Heart left ventricle (tissue), 16 donors: ENCODE data around the gene IFT57. TPM values are rescaled to one million over a fixed set of nuclear protein-coding genes. Genes with fewer than 3 reads are reported as not detected.

Experiments
- ATAC-seq, 4 donors: fragments of 200-7000 bp; cut with Tn5 transposase; one replicate each; pipeline ENCODE4 v1.9.1; 2020 to 2022; ENCODE audit warnings: moderate library complexity in 4 of 4, mild to moderate bottlenecking in 3 of 4, moderate number of reproducible peaks in 1 of 4
- DNase-seq, 5 donors: peaks; one replicate each; pipeline ENCODE4 v3.0.0-alpha.2; 2020
- H3K27ac ChIP-seq, 12 donors: fragments of 200-600 bp; sonication (generic) in 4 of 12; one replicate each; pipeline versions ENCODE4 v1.5.0 to v1.8.0; 2016 to 2022; ENCODE audit warnings: mild to moderate bottlenecking in 2 of 12
- H3K27me3 ChIP-seq, 9 donors: fragments of 200-600 bp; sonication (generic) in 2 of 9; one replicate each; pipeline versions ENCODE4 v1.5.1 to v1.8.0; 2016 to 2022; ENCODE audit warnings: mild to moderate bottlenecking in 3 of 9
- H3K36me3 ChIP-seq, 9 donors: fragments of 200-600 bp; sonication (generic) in 2 of 9; one replicate each; pipeline versions ENCODE4 v1.5.0 to v1.8.0; 2018 to 2022; ENCODE audit warnings: mild to moderate bottlenecking in 2 of 9
- H3K4me1 ChIP-seq, 12 donors: fragments of 200-600 bp; sonication (generic) in 4 of 12; one replicate each; pipeline versions ENCODE4 v1.5.0 to v1.8.0; 2016 to 2022; ENCODE audit warnings: mild to moderate bottlenecking in 3 of 12
- H3K4me3 ChIP-seq, 12 donors: fragments of 200-600 bp; sonication (generic) in 4 of 12; one replicate each; pipeline versions ENCODE4 v1.5.0 to v1.8.0; 2017 to 2022; ENCODE audit warnings: mild to moderate bottlenecking in 9 of 12, moderate library complexity in 4 of 12
- H3K9me3 ChIP-seq, 12 donors: fragments of 200-600 bp; sonication (generic) in 4 of 12; one replicate each; pipeline versions ENCODE4 v1.5.0 to v1.8.0; 2016 to 2022; ENCODE audit warnings: mild to moderate bottlenecking in 1 of 12
- CTCF ChIP-seq, 12 donors: fragments of 200-600 bp; sonication (generic) in 4 of 12; IDR thresholded peaks; one replicate each; pipeline versions ENCODE4 v1.5.0 to v1.8.0; 2018 to 2022; ENCODE audit warnings: antibody characterized with exemption in 12 of 12, mild to moderate bottlenecking in 5 of 12
- POLR2A ChIP-seq, 2 donors: fragments of 450-650 bp; IDR thresholded peaks; one replicate each; pipeline ENCODE4 v1.6.1; 2017; ENCODE audit warnings: antibody characterized with exemption in 2 of 2, mild to moderate bottlenecking in 2 of 2, moderate library complexity in 2 of 2
- WGBS, 4 donors: extraction: QIAGEN DNeasy Blood & Tissue Kit in 2 of 4; methylation state at CpG; one replicate each; pipeline versions ENCODE4 v1.1.5 to v1.1.7; 2013 to 2018; 5-methylcytosine and 5-hydroxymethylcytosine counted together
- intact Hi-C, 10 donors: fragments of 100-400 bp; cut with DNase I; formaldehyde crosslinking; loops; one replicate each; pipeline versions ENCODE4 v1.11.1 to v1.14.2; 2022
- polyA plus RNA-seq, 2 donors: library from polyadenylated mRNA; stranded (reverse); fragments of 200-250 nt; gene quantifications; one replicate each; pipeline ENCODE4 v1.2.3, GENCODE V29; 2013
- total RNA-seq, 9 donors: library from RNA; depleted of rRNA in 2 of 9; stranded (reverse); fragments of >200 nt in 2 of 9; fragmentation: NEBNext Ultra II Directional in 3 of 9; extraction: Animal tissue kit (Norgen Biotek cat#: 25700) in 3 of 9; gene quantifications; one replicate each; pipeline versions ENCODE4 v1.1.0 to v1.2.4, GENCODE V29; 2016 to 2023
- donor health status: ischemic (EF 13 %, LVEDD 7.1; RV severe dilation, severe dysfunction).
- donor health status: healthy with polysubstance abuse.
- donor health status: DM: no; HTN: yes; CAD: no.
- donor health status: DM: no; HTN: no; CAD: no.
- donor health status: ischemic (EF 25% LVEDD 6.9; RV normal size, moderate dysfunction).
- donor health status: ischemic (EF 25% LVEDD 5.7; RV mildly dilated, moderate dysfunction).
- donor health status: healthy.
- donor health status: DM: yes; HTN: yes; CAD: no.
- donor health status: ischemic (EF 35%, LVEDD 5.7; RV mildly dilated, moderate dysfunction).
- donor health status: nonischemic (EF 11% LVEDD 7.7; RV severe dilation, severe dysfunction).
- donor health status: DM: yes; HTN: yes; CAD: no.
- donor health status: PGD.
- donor health status: ischemic (EF 29% LVEDD 5.4; RV normal size, mild dysfunction).
- donor health status: nonischemic (EF 23%, LVEDD 6.1; RV moderate dilation, normal function).

The IFT57 gene
- total and polyA plus RNA-seq, 11 donors: 4.3 to 36.4 (median 22.9) TPM

- Histone ChIP-seq H3K4me3 (no peak overlapping the region), H3K27ac (no peak overlapping the region), H3K4me1 (no peaks in the 10 kb centered on the region), H3K9me3 (peaks cover 0 to 19% (median 2%) of the 10 kb centered on the region in 12 donors), H3K36me3 (peaks cover 0 to 42% (median 28%) of the 10 kb centered on the region in 9 donors), H3K27me3 (no peaks in the 10 kb centered on the region)
- ATAC-seq (no peak), DNase-seq (no peak)
- WGBS, 4 donors: 75 to 79% (median 77%) methylated on average over 3 of the region's 3 CpGs
- intact Hi-C loops: no loop called here
- TF ChIP-seq CTCF (IDR thresholded peaks at IDR 0.05) (no peak), POLR2A (IDR thresholded peaks at IDR 0.05) (no peak)
Observed at GRCh38 chr3:108190346-108190745, 31.9 kb downstream of the IFT57 start.

GRCh38 chr3:108189440-108189839 lies 32.8 kb downstream of the IFT57 start:
- peaks cover 0 to 50% (median 28%) of the 10 kb centered on the region in 9 donors for H3K36me3 ChIP-seq
- H3K27me3 ChIP-seq: no peaks in the 10 kb centered on the region
- H3K4me1 ChIP-seq: no peaks in the 10 kb centered on the region
- TF ChIP-seq POLR2A (IDR thresholded peaks at IDR 0.05) (no peak), CTCF (IDR thresholded peaks at IDR 0.05) (no peak)
- ATAC-seq: no peak
- no peak for DNase-seq
- H3K4me3 ChIP-seq: no peak overlapping the region
- intact Hi-C loops: no loop called here
- peaks cover 0 to 17% (median under 1%) of the 10 kb centered on the region in 12 donors for H3K9me3 ChIP-seq
- H3K27ac ChIP-seq: no peak overlapping the region
- WGBS, 4 donors: 89 to 94% (median 93%) methylated on average over 3 of the region's 3 CpGs

- Histone ChIP-seq H3K9me3 (peaks cover 0 to 12% (median 0%) of the 10 kb centered on the region in 12 donors), H3K36me3 (peaks cover 0 to 41% (median 20%) of the 10 kb centered on the region in 9 donors), H3K4me1 (peaks cover 0 to 10% (median 0%) of the 10 kb centered on the region in 12 donors), H3K4me3 (no peak overlapping the region), H3K27me3 (no peaks in the 10 kb centered on the region), H3K27ac (no peak overlapping the region)
- ATAC-seq: no peak
- WGBS, 4 donors: 80 to 96% (median 93%) methylated on average over 6 of the region's 6 CpGs
- DNase-seq: no peak
- TF ChIP-seq POLR2A (IDR thresholded peaks at IDR 0.05): no peak
- no peak for TF ChIP-seq CTCF (IDR thresholded peaks at IDR 0.05)
- intact Hi-C loops: no loop called here
Observed at GRCh38 chr3:108185536-108185935, 36.7 kb downstream of the IFT57 start.

GRCh38 chr3:108184824-108185223 lies 37.4 kb downstream of the IFT57 start:
- H3K4me3 ChIP-seq: no peak overlapping the region
- TF ChIP-seq CTCF (IDR thresholded peaks at IDR 0.05) (no peak), POLR2A (IDR thresholded peaks at IDR 0.05) (no peak)
- intact Hi-C loops: no loop called here
- no peaks in the 10 kb centered on the region for H3K27me3 ChIP-seq
- no peak for DNase-seq
- 96 to 99% (median 97%) methylated on average over 3 of the region's 3 CpGs for WGBS, 4 donors
- no peak overlapping the region for H3K27ac ChIP-seq
- peaks cover 0 to 12% (median 0%) of the 10 kb centered on the region in 12 donors for H3K9me3 ChIP-seq
- peaks cover 0 to 34% (median 13%) of the 10 kb centered on the region in 9 donors for H3K36me3 ChIP-seq
- H3K4me1 ChIP-seq: peaks cover 0 to 17% (median 0%) of the 10 kb centered on the region in 12 donors
- ATAC-seq: no peak
